ENCODE data around the gene C21orf91.

GRCh38 chr21:17795146-17796036 is 23.8 kb downstream of the C21orf91 start:
- TF ChIP-seq, protein P1, sequence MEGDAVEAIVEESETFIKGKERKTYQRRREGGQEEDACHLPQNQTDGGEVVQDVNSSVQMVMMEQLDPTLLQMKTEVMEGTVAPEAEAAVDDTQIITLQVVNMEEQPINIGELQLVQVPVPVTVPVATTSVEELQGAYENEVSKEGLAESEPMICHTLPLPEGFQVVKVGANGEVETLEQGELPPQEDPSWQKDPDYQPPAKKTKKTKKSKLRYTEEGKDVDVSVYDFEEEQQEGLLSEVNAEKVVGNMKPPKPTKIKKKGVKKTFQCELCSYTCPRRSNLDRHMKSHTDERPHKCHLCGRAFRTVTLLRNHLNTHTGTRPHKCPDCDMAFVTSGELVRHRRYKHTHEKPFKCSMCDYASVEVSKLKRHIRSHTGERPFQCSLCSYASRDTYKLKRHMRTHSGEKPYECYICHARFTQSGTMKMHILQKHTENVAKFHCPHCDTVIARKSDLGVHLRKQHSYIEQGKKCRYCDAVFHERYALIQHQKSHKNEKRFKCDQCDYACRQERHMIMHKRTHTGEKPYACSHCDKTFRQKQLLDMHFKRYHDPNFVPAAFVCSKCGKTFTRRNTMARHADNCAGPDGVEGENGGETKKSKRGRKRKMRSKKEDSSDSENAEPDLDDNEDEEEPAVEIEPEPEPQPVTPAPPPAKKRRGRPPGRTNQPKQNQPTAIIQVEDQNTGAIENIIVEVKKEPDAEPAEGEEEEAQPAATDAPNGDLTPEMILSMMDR (conservative IDR thresholded peaks at IDR 0.05; ENCODE audit: low read depth in 2 of 2) = no peak
- TF ChIP-seq POLR2AphosphoS5 (IDR thresholded peaks at IDR 0.05; ENCODE audit: low read depth) (no peak), EZH2 (IDR thresholded peaks at IDR 0.05; ENCODE audit: low read depth, unreplicated experiment) (no peak)

Measured in GM23338 (cell line).